Measurements from ENCODE around the gene ELMO3. TPM values are rescaled to one million over a fixed set of nuclear protein-coding genes. Genes with fewer than 3 reads are reported as not detected.
A peak's percentile ranks its signal among the peaks of the same experiment; 100 is the strongest.

Gene ELMO3
- total RNA-seq, 6 experiments from 2014 or later, result 1.8 to 8.0 (median 4.6) TPM

DNA sequence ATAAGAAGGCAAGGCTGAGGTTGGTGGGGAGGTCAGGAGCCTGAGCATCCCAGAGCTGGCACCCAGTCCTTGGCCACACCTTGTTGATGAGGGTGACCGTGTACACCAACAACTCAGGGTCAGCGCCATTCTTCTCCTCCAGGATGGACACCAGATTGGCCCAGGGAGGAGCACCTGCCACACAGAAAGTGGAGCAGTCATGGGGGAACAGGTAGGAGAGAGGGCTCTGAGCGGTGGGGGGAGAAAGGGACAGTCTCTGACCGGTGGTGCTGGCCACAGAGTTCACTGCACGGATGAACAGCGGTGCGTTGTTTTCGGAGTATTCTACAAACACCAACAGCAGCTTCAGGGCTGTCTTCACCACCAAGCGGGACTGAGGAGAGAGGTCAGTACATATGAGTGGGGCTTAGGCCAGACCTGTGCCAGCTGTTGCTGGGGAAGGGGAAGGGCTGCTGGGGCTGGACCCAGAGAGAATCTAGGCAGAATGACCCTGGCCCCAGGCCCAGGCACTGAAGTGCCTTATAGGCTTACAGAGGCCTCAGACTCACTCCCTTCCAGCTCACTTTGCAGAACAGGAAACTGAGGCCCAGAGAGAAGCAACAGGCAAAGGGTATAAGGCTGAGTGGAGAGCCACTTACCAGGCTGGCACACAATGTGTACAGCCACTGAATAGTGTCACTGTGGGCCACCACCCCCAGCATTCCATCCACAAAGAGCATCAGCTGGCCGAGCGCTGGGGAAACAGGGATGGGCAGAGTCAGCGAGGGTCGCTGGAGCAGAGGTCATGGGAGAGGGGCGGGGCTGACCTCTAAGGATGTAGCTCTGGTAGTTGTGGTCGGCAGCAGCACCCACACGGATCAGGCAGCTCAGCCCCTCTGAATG lies 38.7 kb downstream of the ELMO3 start:
- peaks cover 0 to 14% (median 0%) of the 10 kb centered on the region in 4 donors for H3K4me1 ChIP-seq
- H3K4me3 ChIP-seq, result no peak overlapping the region
- peak in 1 of 3 donors; percentile 44 for DNase-seq
- intact Hi-C loops (cut with DNase I), result no loop called here
- no peaks in the 10 kb centered on the region for H3K9me3 ChIP-seq
- no peaks in the 10 kb centered on the region for H3K36me3 ChIP-seq
- TF ChIP-seq CTCF (IDR thresholded peaks at IDR 0.05), result no peak
- no peak for TF ChIP-seq POLR2A (IDR thresholded peaks at IDR 0.05)
- H3K27ac ChIP-seq, result no peak overlapping the region
- H3K27me3 ChIP-seq, result no peaks in the 10 kb centered on the region
- 80% methylated on average over 1 of the region's 16 CpGs for WGBS (ENCODE audit: insufficient coverage, low coverage, low lambda C conversion rate, missing lambda C conversion rate)
- no peak for ATAC-seq

- ATAC-seq (no peak), DNase-seq (no peak)
- Histone ChIP-seq H3K4me3 (no peak overlapping the region), H3K36me3 (no peaks in the 10 kb centered on the region), H3K9me3 (no peaks in the 10 kb centered on the region), H3K4me1 (peaks cover 0 to 14% (median 0%) of the 10 kb centered on the region in 4 donors), H3K27ac (no peak overlapping the region), H3K27me3 (no peaks in the 10 kb centered on the region)
- TF ChIP-seq CTCF (IDR thresholded peaks at IDR 0.05) (no peak), POLR2A (IDR thresholded peaks at IDR 0.05) (no peak)
- WGBS (ENCODE audit: insufficient coverage, low coverage, low lambda C conversion rate, missing lambda C conversion rate), result no CpG with 5 or more reads among the region's 3 CpGs
- intact Hi-C loops (cut with DNase I), result no loop called here
Measured at GRCh38 chr16:67238278-67238575, 39.3 kb downstream of the ELMO3 start.

DNA sequence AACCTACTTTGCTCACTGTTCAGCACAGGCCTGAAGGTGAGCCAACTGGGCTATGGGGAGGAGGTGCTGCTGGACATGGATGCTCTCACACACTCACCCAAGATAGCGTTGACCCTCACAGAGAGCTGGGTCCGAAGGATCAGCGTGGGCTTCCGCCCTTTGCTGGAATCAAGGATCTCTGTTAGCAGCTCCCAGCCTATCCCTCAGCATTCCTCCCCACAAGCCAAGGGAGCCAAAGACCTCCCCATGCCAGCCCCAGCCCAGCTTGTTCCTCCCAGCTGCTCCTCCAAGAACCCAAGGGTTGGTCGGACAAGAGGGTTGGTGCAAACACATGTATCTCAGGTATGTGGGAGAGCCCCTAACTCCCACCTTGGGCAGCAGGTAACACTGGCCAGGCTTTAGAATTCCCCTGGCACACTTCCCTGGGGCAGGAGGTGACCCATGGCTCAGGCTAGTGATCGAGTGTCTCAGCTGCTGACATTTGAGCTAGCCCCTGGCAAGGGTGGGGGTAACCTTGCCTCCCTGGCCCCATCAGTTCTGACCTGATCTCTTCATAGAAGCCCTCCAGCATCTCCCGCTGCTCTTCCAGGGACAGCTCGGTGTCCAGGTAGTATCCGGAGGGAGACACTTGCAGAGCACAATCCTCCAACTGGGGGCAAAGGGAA lies 40.0 kb downstream of the ELMO3 start:
- H3K9me3 ChIP-seq, result no peaks in the 10 kb centered on the region
- peaks cover 0 to 14% (median 0%) of the 10 kb centered on the region in 4 donors for H3K4me1 ChIP-seq
- DNase-seq (peak in 1 of 3 donors; percentile 19), ATAC-seq (no peak)
- no peak overlapping the region for H3K4me3 ChIP-seq
- TF ChIP-seq CTCF (IDR thresholded peaks at IDR 0.05), result no peak
- no peak for TF ChIP-seq POLR2A (IDR thresholded peaks at IDR 0.05)
- no peak overlapping the region for H3K27ac ChIP-seq
- no peaks in the 10 kb centered on the region for H3K27me3 ChIP-seq
- no peaks in the 10 kb centered on the region for H3K36me3 ChIP-seq
- intact Hi-C loops (cut with DNase I), result no loop called here
- no CpG with 5 or more reads among the region's 9 CpGs for WGBS (ENCODE audit: insufficient coverage, low coverage, low lambda C conversion rate, missing lambda C conversion rate)

- Histone ChIP-seq H3K4me1 (peaks cover 0 to 23% (median 0%) of the 10 kb centered on the region in 4 donors), H3K27ac (no peak overlapping the region), H3K9me3 (no peaks in the 10 kb centered on the region), H3K27me3 (no peaks in the 10 kb centered on the region), H3K36me3 (no peaks in the 10 kb centered on the region), H3K4me3 (no peak overlapping the region)
- intact Hi-C loops (cut with DNase I), result no loop called here
- WGBS (ENCODE audit: insufficient coverage, low coverage, low lambda C conversion rate, missing lambda C conversion rate), result 40% methylated on average over 1 of the region's 4 CpGs
- TF ChIP-seq POLR2A (IDR thresholded peaks at IDR 0.05), result no peak
- TF ChIP-seq CTCF (IDR thresholded peaks at IDR 0.05), result no peak
- DNase-seq (peak in 1 of 3 donors; percentile 11), ATAC-seq (no peak)
Measured at GRCh38 chr16:67240506-67240905, 41.6 kb downstream of the ELMO3 start.
